T-helper 1 cell (primary cell): Measurements from ENCODE around the gene DTNBP1.

Source experiments
- DNase-seq, 5 donors: peaks; one replicate each; pipeline ENCODE4 v3.0.0-alpha.2; 2012 to 2020

DTNBP1 gene

GRCh38 chr6:15513131-15513771 lies 149.6 kb downstream of the DTNBP1 start:
- no peak for DNase-seq

- DNase-seq = no peak
Measured at GRCh38 chr6:15512721-15513120, 150.1 kb downstream of the DTNBP1 start.

- DNase-seq = no peak
Measured at GRCh38 chr6:15512126-15512525, 150.7 kb downstream of the DTNBP1 start.

GRCh38 chr6:15511248-15512125 lies 151.3 kb downstream of the DTNBP1 start:
- no peak for DNase-seq

GRCh38 chr6:15510536-15511247 lies 152.1 kb downstream of the DTNBP1 start:
- DNase-seq = no peak

- DNase-seq = no peak
Measured at GRCh38 chr6:15510121-15510520, 152.7 kb downstream of the DTNBP1 start.

GRCh38 chr6:15509335-15509933 lies 153.4 kb downstream of the DTNBP1 start:
- DNase-seq = no peak

GRCh38 chr6:15508931-15509330 lies 153.9 kb downstream of the DTNBP1 start:
- no peak for DNase-seq

- no peak for DNase-seq
Measured at GRCh38 chr6:15508441-15508871, 154.4 kb downstream of the DTNBP1 start.

GRCh38 chr6:15507746-15508145 lies 155.1 kb downstream of the DTNBP1 start:
- no peak for DNase-seq

- no peak for DNase-seq
Measured at GRCh38 chr6:15507221-15507620, 155.6 kb downstream of the DTNBP1 start.

- no peak for DNase-seq
Measured at GRCh38 chr6:15506066-15506465, 156.8 kb downstream of the DTNBP1 start.

GRCh38 chr6:15505463-15505918 lies 157.3 kb downstream of the DTNBP1 start:
- DNase-seq = no peak

- no peak for DNase-seq
Measured at GRCh38 chr6:15504581-15505350, 158.1 kb downstream of the DTNBP1 start.

- DNase-seq = no peak
Measured at GRCh38 chr6:15504040-15504495, 158.8 kb downstream of the DTNBP1 start.

GRCh38 chr6:15503346-15503680 lies 159.5 kb downstream of the DTNBP1 start:
- no peak for DNase-seq

GRCh38 chr6:15502446-15503345 lies 160.1 kb downstream of the DTNBP1 start:
- DNase-seq = no peak

- DNase-seq = no peak
Measured at GRCh38 chr6:15501826-15502445, 160.9 kb downstream of the DTNBP1 start.

GRCh38 chr6:15500901-15501825 lies 161.7 kb downstream of the DTNBP1 start:
- no peak for DNase-seq
